Smooth muscle cell (in vitro differentiated cells): ENCODE results near the gene MBP. TPM values are rescaled to one million over a fixed set of nuclear protein-coding genes. Genes with fewer than 3 reads are reported as not detected.

Source experiments
- DNase-seq: peaks from one replicate; lab custom pipeline; 2025; ENCODE audit not compliant: unreplicated experiment; lab: John Stamatoyannopoulos, UW
- H2AFZ ChIP-seq: fragments of 200-600 bp; sonication (generic); 2 replicates; pipeline ENCODE4 v1.6.0; 2016; ENCODE audit warnings: antibody characterized with exemption, low read depth, mild to moderate bottlenecking
- H3F3A ChIP-seq: fragments of 200-600 bp; sonication (generic); 2 replicates; pipeline ENCODE4 v1.6.0; 2017; ENCODE audit warnings: antibody characterized with exemption, low read depth
- H3K27ac ChIP-seq: fragments of 200-600 bp; sonication (generic); 2 replicates; pipeline ENCODE4 v1.5.1; 2016; ENCODE audit warnings: low read depth, mild to moderate bottlenecking
- H3K27me3 ChIP-seq: fragments of 200-600 bp; sonication (generic); 2 replicates; pipeline ENCODE4 v1.6.1; 2016; ENCODE audit warnings: low read depth, mild to moderate bottlenecking
- H3K36me3 ChIP-seq: fragments of 200-600 bp; sonication (generic); 2 replicates; pipeline ENCODE4 v1.5.1; 2016; ENCODE audit warnings: low read depth
- H3K4me1 ChIP-seq: fragments of 200-600 bp; sonication (generic); 2 replicates; pipeline ENCODE4 v1.5.1; 2016; ENCODE audit warnings: low read depth
- H3K4me2 ChIP-seq: fragments of 200-600 bp; sonication (generic); 2 replicates; pipeline ENCODE4 v1.6.0; 2016; ENCODE audit warnings: mild to moderate bottlenecking
- H3K4me3 ChIP-seq: fragments of 200-600 bp; sonication (generic); 2 replicates; pipeline ENCODE4 v1.5.1; 2016; ENCODE audit warnings: mild to moderate bottlenecking
- H3K79me2 ChIP-seq: fragments of 200-600 bp; sonication (generic); 2 replicates; pipeline ENCODE4 v1.6.0; 2016; ENCODE audit warnings: low read depth, mild to moderate bottlenecking
- H3K9ac ChIP-seq: fragments of 200-600 bp; sonication (generic); 2 replicates; pipeline ENCODE4 v1.6.0; 2016; ENCODE audit warnings: low read depth
- H3K9me3 ChIP-seq: fragments of 200-600 bp; sonication (generic); replicated peaks from 2 replicates; pipeline ENCODE4 v1.5.1; 2016; ENCODE audit warnings: low read depth
- H4K20me1 ChIP-seq: fragments of 200-600 bp; sonication (generic); 2 replicates; pipeline ENCODE4 v1.6.0; 2016; ENCODE audit warnings: low read depth
- WGBS: methylation state at CpG from one replicate; pipeline ENCODE4 v1.1.7; 2016; ENCODE audit warnings: low lambda C conversion rate; 5-methylcytosine and 5-hydroxymethylcytosine counted together
- polyA plus RNA-seq: library from polyadenylated mRNA; unstranded; fragments of >200 nt; fragmentation: Nextera tagmentation; extraction: Ambion mirVana; gene quantifications from 2 replicates; pipeline ENCODE4 v1.2.1, GENCODE V29; 2016
- total RNA-seq: library from RNA; depleted of rRNA; stranded (reverse); fragments of >200 nt; gene quantifications from 2 replicates; pipeline ENCODE4 v1.2.3, GENCODE V29; 2014
- TF ChIP-seq, protein P1 (sequence below): fragments of 200-600 bp; sonication (generic); IDR thresholded peaks from 2 replicates; pipeline ENCODE4 v1.5.1; 2017; ENCODE audit warnings: borderline replicate concordance, mild to moderate bottlenecking, antibody characterized with exemption; ENCODE audit not compliant: insufficient read depth, poor library complexity, severe bottlenecking

Gene MBP
- total and polyA plus RNA-seq, 2 experiments from 2014 or later: 1.4 to 5.1 TPM

DNA sequence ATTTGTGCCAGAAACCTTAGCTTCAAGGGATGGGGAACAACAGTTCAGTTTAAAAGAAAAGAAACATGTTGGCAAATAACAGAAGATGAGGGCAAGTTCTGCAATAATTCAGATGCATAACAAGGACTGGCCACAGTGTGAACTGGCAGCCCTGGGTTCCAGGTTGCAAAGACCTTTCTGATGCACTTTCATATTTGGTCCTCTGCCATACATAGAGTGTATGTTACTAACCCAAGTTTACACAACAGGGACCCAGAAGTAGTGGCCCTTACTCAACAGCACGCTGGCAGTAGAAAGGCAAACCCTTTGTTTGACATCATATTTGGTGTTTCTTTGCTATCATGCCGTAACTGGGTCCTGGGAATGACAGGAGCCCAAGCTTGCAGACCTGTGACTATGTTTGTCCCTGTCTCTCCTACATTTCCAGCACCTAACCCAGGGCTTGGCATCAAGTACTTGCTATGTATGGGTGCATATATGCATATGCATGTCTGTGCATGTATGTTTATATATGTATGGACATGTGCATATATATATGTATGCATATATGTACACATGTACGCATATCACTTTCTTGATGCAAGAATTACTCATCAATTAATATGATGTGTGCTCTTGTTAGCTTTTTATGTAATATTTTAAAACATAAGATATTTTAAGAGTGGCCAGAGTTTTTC lies 94.3 kb downstream of the MBP start:
- H2AFZ ChIP-seq: no peak overlapping the region

DNA sequence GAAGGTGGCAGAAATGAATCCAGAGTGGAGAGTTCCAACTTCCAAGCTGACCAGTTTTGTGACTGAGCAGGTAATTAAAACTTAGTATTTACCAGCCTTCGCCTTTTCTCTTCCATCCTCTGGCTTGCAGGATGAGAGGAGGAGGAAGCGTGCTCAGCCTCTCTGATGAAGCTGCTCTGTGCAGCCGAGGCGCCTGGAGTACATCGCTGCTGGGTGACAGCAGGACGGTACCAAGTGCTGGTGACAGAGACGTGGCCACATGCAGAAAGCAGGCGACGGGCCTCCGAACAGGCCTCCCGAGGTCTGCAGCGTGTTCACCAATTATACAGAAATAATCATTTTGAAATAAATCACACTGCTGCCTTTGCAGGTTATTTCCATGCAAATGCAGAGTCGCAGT lies 95.0 kb downstream of the MBP start:
- Histone ChIP-seq H3K9me3 (no peaks in the 10 kb centered on the region), H3K4me3 (no peak overlapping the region), H3K27ac (no peak overlapping the region), H2AFZ (no peak overlapping the region), H3K4me2 (no peak overlapping the region), H3K27me3 (no peaks in the 10 kb centered on the region), H3F3A (no peaks in the 10 kb centered on the region), H3K4me1 (no peaks in the 10 kb centered on the region), H3K36me3 (no peaks in the 10 kb centered on the region), H3K9ac (no peak overlapping the region), H3K79me2 (no peaks in the 10 kb centered on the region), H4K20me1 (no peaks in the 10 kb centered on the region)
- WGBS: 90% methylated on average over 13 of the region's 13 CpGs
- DNase-seq: no peak
- TF ChIP-seq, protein P1, sequence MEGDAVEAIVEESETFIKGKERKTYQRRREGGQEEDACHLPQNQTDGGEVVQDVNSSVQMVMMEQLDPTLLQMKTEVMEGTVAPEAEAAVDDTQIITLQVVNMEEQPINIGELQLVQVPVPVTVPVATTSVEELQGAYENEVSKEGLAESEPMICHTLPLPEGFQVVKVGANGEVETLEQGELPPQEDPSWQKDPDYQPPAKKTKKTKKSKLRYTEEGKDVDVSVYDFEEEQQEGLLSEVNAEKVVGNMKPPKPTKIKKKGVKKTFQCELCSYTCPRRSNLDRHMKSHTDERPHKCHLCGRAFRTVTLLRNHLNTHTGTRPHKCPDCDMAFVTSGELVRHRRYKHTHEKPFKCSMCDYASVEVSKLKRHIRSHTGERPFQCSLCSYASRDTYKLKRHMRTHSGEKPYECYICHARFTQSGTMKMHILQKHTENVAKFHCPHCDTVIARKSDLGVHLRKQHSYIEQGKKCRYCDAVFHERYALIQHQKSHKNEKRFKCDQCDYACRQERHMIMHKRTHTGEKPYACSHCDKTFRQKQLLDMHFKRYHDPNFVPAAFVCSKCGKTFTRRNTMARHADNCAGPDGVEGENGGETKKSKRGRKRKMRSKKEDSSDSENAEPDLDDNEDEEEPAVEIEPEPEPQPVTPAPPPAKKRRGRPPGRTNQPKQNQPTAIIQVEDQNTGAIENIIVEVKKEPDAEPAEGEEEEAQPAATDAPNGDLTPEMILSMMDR: no peak

More for the DNA sequence above, 94.3 kb downstream of the MBP start:
- H4K20me1 ChIP-seq: no peaks in the 10 kb centered on the region
- TF ChIP-seq, protein P1: no peak
- 86% methylated on average over 3 of the region's 3 CpGs for WGBS
- no peaks in the 10 kb centered on the region for H3K79me2 ChIP-seq
- no peak overlapping the region for H3K4me3 ChIP-seq
- DNase-seq: no peak
- H3K9me3 ChIP-seq: no peaks in the 10 kb centered on the region
- H3K9ac ChIP-seq: no peak overlapping the region
- H3K27ac ChIP-seq: no peak overlapping the region
- H3K27me3 ChIP-seq: no peaks in the 10 kb centered on the region
- no peaks in the 10 kb centered on the region for H3K36me3 ChIP-seq
- H3K4me1 ChIP-seq: no peaks in the 10 kb centered on the region
- H3K4me2 ChIP-seq: no peak overlapping the region
- no peaks in the 10 kb centered on the region for H3F3A ChIP-seq

DNA sequence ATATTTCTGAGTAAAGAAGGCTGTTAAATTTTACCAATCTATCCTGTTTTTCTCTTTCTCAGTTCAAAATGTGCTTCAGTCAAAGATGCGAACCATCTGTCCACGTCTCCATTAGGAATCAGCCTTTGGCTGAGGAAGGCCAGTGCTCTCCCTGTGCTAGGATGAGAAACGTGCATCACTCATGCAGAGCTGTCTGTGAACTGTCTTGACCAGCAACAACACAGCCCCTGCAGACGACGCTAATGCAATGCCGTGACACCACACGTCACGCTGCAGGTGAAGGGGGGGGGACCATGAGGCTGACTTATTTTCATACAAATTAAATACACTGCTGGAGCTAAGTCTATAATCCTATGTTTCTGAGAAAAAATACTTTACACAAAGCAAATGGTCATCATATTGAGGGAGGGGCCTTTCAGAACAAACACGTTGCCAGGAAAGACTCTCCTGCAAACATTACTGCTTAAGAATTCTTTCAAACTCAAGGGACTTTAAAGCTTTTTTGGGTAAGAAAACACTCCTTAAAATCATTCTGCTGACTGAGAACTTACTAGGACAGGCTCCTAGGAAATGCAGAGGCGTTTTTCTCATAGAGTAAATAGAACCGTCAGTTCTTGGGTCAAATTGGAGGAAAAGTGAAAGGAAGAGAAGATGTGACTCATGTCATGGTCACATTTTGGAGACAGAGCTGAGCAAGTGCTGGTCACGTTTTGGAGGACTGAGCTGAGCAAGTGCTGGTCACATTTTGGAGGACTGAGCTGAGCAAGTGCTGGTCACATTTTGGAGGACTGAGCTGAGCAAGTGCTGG lies 97.0 kb downstream of the MBP start:
- no peaks in the 10 kb centered on the region for H3K9me3 ChIP-seq
- H3K4me1 ChIP-seq: no peaks in the 10 kb centered on the region
- H3F3A ChIP-seq: no peaks in the 10 kb centered on the region
- H4K20me1 ChIP-seq: no peaks in the 10 kb centered on the region
- H3K4me3 ChIP-seq: no peak overlapping the region
- no peak for DNase-seq
- TF ChIP-seq, protein P1: no peak
- 83% methylated on average over 12 of the region's 12 CpGs for WGBS
- no peak overlapping the region for H3K27ac ChIP-seq
- H3K79me2 ChIP-seq: no peaks in the 10 kb centered on the region
- no peak overlapping the region for H3K9ac ChIP-seq
- H3K27me3 ChIP-seq: no peaks in the 10 kb centered on the region
- H3K36me3 ChIP-seq: no peaks in the 10 kb centered on the region
- no peak overlapping the region for H2AFZ ChIP-seq
- no peak overlapping the region for H3K4me2 ChIP-seq
